Measurements from ENCODE around the gene LEAP2.

GRCh38 chr5:132840313-132840712 is 33.2 kb upstream of the LEAP2 start:
- no peak for TF ChIP-seq EZH2 (IDR thresholded peaks at IDR 0.05; ENCODE audit: borderline replicate concordance, insufficient read depth, low read length, poor library complexity, severe bottlenecking)
- no peak for TF ChIP-seq REST (IDR thresholded peaks at IDR 0.05; ENCODE audit: borderline replicate concordance)
- TF ChIP-seq SMC3 (conservative IDR thresholded peaks at IDR 0.05; ENCODE audit: poor library complexity): no peak
- TF ChIP-seq EP300 (conservative IDR thresholded peaks at IDR 0.05; ENCODE audit: poor library complexity, severe bottlenecking): no peak
- TF ChIP-seq TAF1 (IDR thresholded peaks at IDR 0.05; ENCODE audit: low read depth): no peak
- TF ChIP-seq CTCF (IDR thresholded peaks at IDR 0.05; ENCODE audit: poor library complexity, severe bottlenecking): no peak
- TF ChIP-seq RAD21 (conservative IDR thresholded peaks at IDR 0.05): no peak
